Measurements from ENCODE around the gene MORN5.

Gene MORN5

DNA sequence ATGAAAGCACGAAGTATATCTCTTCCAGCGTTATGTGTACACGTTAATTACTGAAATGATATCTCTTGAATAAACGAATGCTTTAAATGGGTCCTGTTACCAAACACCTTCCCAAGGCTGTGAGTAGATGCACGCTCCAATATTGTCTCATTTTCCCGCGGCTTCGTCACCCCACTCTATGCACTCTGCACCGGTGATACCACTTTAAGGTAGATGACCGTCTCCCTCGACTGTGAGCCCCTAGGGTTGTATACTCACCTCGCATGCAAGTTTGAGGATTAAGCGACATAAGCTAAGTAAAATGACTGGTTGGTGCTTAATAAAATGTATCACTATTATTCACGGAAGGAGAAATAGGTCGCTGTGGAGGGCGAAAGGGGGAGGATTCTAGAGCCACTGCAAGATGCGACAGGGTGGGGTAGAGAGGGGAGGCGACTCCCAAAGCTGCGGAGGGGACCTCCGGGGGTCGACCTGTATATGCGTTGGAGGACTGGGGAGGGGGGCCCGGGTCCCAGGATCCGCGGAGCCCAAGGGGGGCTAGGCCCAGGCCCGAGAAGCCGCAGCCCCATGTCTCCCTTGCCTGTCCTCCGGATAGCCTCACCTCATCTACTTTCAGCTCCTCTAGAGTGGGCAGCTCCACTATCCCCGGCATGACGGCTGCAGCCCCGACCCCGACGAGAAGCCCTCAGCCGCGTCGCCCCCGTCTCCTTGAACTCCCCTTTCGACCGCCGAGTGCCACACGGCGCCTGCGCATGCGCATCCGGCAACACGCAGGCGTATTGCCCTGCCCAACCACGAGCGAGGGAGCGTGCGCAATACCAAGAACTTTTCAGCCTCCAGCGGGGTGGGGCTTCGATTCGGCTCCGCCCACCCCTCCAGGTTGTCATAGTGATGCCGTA, at the start of gene MORN5, which contains the start of gene NDUFA8:
MORN5 (plus strand) TSS at position 883 of the 899 bp plus-strand sequence. CDS start 65 bp downstream, outside the sequence.
NDUFA8 (minus strand) TSS at position 754 of the 899 bp plus-strand sequence; CDS start at position 652, 102 bp downstream.
- peaks cover 14% of the 10 kb centered on the region for H3K36me3 ChIP-seq
- TF ChIP-seq, protein P1, sequence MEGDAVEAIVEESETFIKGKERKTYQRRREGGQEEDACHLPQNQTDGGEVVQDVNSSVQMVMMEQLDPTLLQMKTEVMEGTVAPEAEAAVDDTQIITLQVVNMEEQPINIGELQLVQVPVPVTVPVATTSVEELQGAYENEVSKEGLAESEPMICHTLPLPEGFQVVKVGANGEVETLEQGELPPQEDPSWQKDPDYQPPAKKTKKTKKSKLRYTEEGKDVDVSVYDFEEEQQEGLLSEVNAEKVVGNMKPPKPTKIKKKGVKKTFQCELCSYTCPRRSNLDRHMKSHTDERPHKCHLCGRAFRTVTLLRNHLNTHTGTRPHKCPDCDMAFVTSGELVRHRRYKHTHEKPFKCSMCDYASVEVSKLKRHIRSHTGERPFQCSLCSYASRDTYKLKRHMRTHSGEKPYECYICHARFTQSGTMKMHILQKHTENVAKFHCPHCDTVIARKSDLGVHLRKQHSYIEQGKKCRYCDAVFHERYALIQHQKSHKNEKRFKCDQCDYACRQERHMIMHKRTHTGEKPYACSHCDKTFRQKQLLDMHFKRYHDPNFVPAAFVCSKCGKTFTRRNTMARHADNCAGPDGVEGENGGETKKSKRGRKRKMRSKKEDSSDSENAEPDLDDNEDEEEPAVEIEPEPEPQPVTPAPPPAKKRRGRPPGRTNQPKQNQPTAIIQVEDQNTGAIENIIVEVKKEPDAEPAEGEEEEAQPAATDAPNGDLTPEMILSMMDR (IDR thresholded peaks at IDR 0.05; ENCODE audit: low read depth, low read length), result no peak
- peak within 1 kb of the TSS; percentile 88 for H3K4me3 ChIP-seq (ENCODE audit: low read depth, low read length)
- H3K27ac ChIP-seq, result peak within 1 kb of the TSS; percentile 84
- peaks cover 19% of the 10 kb centered on the region for H3K9me3 ChIP-seq (ENCODE audit: severe bottlenecking)
- peaks cover 15% of the 10 kb centered on the region for H3K27me3 ChIP-seq (ENCODE audit: insufficient read depth, low read depth, severe bottlenecking)
- peak; percentile 98 for DNase-seq

DNA sequence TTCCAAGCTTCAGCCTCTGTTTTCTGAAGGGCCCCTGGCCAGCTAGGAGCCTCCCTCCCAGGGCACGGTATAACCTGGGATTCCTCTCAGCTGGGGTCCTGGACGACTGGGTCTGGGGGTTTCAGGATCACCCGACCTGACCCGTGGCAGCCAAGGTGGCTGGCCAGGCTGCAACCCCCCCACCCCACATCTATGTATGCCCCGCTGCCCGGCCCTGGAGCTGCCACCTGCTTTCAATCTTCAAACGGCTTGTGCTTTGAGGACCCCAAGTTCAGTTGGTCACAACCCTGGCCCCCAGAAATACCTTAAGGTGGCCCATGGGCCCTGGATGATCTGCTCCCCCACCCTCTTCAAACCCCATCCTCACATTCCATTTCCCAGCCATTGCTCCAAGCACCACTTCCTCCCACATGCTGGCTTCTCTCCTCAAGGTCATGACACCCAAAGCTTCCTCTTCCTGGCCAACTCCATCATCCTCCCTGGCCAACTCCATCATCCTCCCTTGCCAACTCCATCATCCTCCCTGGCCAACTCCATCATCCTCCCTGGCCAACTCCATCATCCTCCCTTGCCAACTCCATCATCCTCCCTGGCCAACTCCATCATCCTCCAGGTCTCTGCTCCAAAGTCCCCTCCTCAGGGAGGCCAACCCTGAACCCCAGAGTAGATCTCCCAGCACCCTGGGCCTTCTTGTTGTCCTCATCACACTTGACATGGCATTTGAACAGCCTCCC, 49.4 kb upstream of the MORN5 start:
- Histone ChIP-seq H3K36me3 (no peaks in the 10 kb centered on the region), H3K27me3 (ENCODE audit: insufficient read depth, low read depth, severe bottlenecking) (no peaks in the 10 kb centered on the region), H3K4me3 (ENCODE audit: low read depth, low read length) (no peak overlapping the region), H3K9me3 (ENCODE audit: severe bottlenecking) (no peaks in the 10 kb centered on the region), H3K27ac (no peak overlapping the region)
- TF ChIP-seq, protein P1 (IDR thresholded peaks at IDR 0.05; ENCODE audit: low read depth, low read length), result no peak
- no peak for DNase-seq

DNA sequence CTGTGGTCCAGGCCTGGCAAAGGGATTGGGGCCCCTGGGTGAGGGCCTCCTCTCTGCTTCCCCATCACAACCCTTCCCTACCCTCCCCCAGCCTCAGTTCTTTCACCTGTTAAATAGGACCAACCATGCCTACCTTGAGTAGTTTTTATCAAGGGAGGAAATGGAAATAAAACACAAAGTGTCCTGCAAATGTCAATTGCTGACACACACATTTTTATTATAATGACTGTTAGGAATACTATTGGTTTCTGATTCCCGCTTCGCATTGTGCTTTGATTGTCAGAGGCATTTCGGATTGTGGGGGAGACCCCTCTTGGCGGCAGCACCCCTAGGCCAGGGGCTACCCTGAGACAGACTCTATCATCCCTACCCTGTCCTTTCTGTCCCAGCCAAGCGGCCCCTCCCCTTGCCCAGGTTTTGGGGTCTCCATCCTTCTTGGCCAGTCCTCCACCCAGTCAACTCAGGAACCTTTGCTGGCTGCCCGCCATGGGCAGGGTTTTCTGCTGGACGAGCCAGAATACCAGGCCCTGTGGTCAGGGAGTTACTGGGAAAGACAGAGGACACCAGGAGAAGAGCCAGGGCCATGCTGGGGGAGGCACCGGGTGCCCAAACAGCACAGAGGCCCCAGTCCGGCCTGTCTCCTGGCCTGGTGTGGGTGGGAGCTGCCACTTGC, 48.2 kb upstream of the MORN5 start:
- Histone ChIP-seq H3K9me3 (ENCODE audit: severe bottlenecking) (no peaks in the 10 kb centered on the region), H3K36me3 (no peaks in the 10 kb centered on the region), H3K27ac (no peak overlapping the region), H3K4me3 (ENCODE audit: low read depth, low read length) (no peak overlapping the region), H3K27me3 (ENCODE audit: insufficient read depth, low read depth, severe bottlenecking) (no peaks in the 10 kb centered on the region)
- TF ChIP-seq, protein P1 (IDR thresholded peaks at IDR 0.05; ENCODE audit: low read depth, low read length), result no peak
- no peak for DNase-seq

DNA sequence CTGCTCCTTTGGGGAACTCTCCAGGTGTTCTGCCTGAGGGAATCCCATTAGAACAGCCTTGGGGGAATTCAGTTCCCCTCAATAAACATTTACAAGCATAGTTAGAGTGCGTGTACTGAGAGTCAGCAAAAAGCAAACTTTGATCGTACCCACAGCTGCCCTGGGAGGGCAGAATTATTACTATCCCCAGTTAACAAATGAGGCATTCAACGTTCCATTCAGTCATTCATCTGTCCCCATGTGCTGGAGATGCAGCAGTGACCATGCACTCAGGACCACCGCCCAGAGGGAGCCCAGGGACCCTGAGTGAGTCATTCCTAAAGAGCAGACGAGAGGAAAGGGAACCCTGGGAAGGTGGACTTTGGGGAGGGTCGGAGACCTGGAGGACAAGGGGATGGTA, 47.5 kb upstream of the MORN5 start:
- TF ChIP-seq, protein P1 (IDR thresholded peaks at IDR 0.05; ENCODE audit: low read depth, low read length), result no peak
- Histone ChIP-seq H3K27me3 (ENCODE audit: insufficient read depth, low read depth, severe bottlenecking) (no peaks in the 10 kb centered on the region), H3K36me3 (no peaks in the 10 kb centered on the region), H3K27ac (no peak overlapping the region), H3K9me3 (ENCODE audit: severe bottlenecking) (no peaks in the 10 kb centered on the region), H3K4me3 (ENCODE audit: low read depth, low read length) (no peak overlapping the region)
- DNase-seq, result no peak

DNA sequence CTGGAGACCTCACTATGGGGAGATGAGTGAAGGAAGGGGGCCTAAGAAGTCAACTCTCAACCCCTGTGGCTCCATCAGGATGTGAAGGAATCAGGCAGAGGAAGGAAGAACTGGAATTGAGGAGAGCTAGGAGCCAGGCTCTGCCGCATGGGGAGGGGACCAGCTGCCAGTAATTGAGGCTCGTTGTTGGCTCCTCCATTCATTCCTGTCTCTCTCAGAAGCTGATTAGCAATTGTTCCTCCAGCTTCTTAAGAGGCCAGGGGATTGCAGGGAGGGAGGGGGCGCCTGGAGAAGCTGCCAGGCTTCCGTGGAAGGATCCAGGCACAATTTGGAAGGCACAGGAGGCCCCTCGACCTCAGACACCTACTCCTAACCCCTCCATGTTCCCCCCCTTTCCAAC, 46.1 kb upstream of the MORN5 start:
- no peak overlapping the region for H3K4me3 ChIP-seq (ENCODE audit: low read depth, low read length)
- TF ChIP-seq, protein P1 (IDR thresholded peaks at IDR 0.05; ENCODE audit: low read depth, low read length), result no peak
- H3K9me3 ChIP-seq (ENCODE audit: severe bottlenecking), result no peaks in the 10 kb centered on the region
- DNase-seq, result peak; percentile 66
- H3K27ac ChIP-seq, result peak overlapping the region; percentile 6; the same call in 1 of the 2 replicates
- no peaks in the 10 kb centered on the region for H3K36me3 ChIP-seq
- H3K27me3 ChIP-seq (ENCODE audit: insufficient read depth, low read depth, severe bottlenecking), result no peaks in the 10 kb centered on the region
